Measurements from ENCODE around the gene BAX.

DNA sequence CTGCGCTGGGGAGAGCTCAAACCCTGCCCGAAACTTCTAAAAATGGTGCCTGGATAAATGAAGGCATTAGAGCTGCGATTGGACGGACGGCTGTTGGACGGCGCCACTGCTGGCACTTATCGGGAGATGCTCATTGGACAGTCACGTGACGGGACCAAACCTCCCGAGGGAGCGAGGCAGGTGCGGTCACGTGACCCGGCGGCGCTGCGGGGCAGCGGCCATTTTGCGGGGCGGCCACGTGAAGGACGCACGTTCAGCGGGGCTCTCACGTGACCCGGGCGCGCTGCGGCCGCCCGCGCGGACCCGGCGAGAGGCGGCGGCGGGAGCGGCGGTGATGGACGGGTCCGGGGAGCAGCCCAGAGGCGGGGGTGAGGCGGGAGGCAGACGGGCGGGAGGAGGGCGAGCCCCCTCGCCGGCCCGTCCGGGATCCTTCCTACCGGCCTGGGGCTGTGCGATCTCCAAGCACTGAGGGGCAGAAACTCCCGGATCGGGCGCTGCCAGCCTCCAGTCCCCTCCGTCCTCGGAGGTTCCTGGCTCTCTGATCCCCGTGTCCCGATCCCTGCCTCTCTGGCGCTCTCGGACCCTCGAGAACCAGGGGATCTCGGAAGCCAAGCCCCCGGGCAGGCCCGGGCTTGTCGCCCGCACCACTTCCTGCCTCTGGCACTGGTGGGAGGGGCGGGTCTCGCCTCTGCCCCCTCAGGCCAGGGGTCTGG is at the start of gene BAX:
- TF ChIP-seq, protein P1, sequence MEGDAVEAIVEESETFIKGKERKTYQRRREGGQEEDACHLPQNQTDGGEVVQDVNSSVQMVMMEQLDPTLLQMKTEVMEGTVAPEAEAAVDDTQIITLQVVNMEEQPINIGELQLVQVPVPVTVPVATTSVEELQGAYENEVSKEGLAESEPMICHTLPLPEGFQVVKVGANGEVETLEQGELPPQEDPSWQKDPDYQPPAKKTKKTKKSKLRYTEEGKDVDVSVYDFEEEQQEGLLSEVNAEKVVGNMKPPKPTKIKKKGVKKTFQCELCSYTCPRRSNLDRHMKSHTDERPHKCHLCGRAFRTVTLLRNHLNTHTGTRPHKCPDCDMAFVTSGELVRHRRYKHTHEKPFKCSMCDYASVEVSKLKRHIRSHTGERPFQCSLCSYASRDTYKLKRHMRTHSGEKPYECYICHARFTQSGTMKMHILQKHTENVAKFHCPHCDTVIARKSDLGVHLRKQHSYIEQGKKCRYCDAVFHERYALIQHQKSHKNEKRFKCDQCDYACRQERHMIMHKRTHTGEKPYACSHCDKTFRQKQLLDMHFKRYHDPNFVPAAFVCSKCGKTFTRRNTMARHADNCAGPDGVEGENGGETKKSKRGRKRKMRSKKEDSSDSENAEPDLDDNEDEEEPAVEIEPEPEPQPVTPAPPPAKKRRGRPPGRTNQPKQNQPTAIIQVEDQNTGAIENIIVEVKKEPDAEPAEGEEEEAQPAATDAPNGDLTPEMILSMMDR (IDR thresholded peaks at IDR 0.05), result peak in 1 of 7 experiments; percentile 45
- TF ChIP-seq POLR2A (IDR thresholded peaks at IDR 0.05), result peak in 2 of 3 donors; percentile 48 to 55

All from body of pancreas (tissue), 4 donors.